Mesendoderm (in vitro differentiated cells): ENCODE results near the gene ELF3.

ENCODE experiments used
- DNase-seq: peaks from one replicate; pipeline ENCODE4 v3.0.0; 2013
- H2AK5ac ChIP-seq: 2 replicates; pipeline ENCODE4 v1.6.1; 2013; ENCODE audit warnings: low read length, inconsistent platforms
- H2BK120ac ChIP-seq: 2 replicates; pipeline ENCODE4 v1.6.1; 2013; ENCODE audit warnings: low read depth, mild to moderate bottlenecking, low read length, moderate library complexity, mixed read lengths
- H2BK15ac ChIP-seq: replicated peaks from 2 replicates; pipeline ENCODE4 v1.6.1; 2013; ENCODE audit warnings: low read depth, mild to moderate bottlenecking, moderate library complexity
- H2BK5ac ChIP-seq: 2 replicates; pipeline ENCODE4 v1.6.1; 2013; ENCODE audit warnings: low read length, inconsistent platforms
- H3K18ac ChIP-seq: 2 replicates; pipeline ENCODE4 v1.6.1; 2013; ENCODE audit warnings: mild to moderate bottlenecking, low read length, mixed read lengths
- H3K23ac ChIP-seq: one replicate; pipeline ENCODE4 v1.6.1; 2013; ENCODE audit warnings: low read length
- H3K27ac ChIP-seq: 2 replicates; pipeline ENCODE4 v1.5.1; 2013; ENCODE audit warnings: low read depth, mild to moderate bottlenecking, inconsistent platforms, low read length, moderate library complexity
- H3K27me3 ChIP-seq: 2 replicates; pipeline ENCODE4 v1.6.1; 2013; ENCODE audit warnings: low read length, control low read depth, mild to moderate bottlenecking, inconsistent platforms; ENCODE audit not compliant: insufficient read depth, poor library complexity
- H3K36me3 ChIP-seq: 2 replicates; pipeline ENCODE4 v1.6.1; 2013; ENCODE audit warnings: low read length, inconsistent platforms; ENCODE audit not compliant: control insufficient read depth, insufficient read depth
- H3K4ac ChIP-seq: one replicate; pipeline ENCODE4 v1.6.1; 2013; ENCODE audit warnings: low read depth, mild to moderate bottlenecking, low read length, moderate library complexity
- H3K4me1 ChIP-seq: 2 replicates; pipeline ENCODE4 v1.6.1; 2013; ENCODE audit warnings: low read depth, low read length, inconsistent platforms; ENCODE audit not compliant: control insufficient read depth
- H3K4me2 ChIP-seq: 2 replicates; pipeline ENCODE4 v1.6.1; 2013; ENCODE audit warnings: low read length
- H3K4me3 ChIP-seq: 2 replicates; pipeline ENCODE4 v1.5.1; 2013; ENCODE audit warnings: mild to moderate bottlenecking, low read length
- H3K56ac ChIP-seq: one replicate; pipeline ENCODE4 v1.6.1; 2013; ENCODE audit warnings: low read length
- H3K79me1 ChIP-seq: 2 replicates; pipeline ENCODE4 v1.6.1; 2013; ENCODE audit warnings: low read length, inconsistent platforms
- H3K79me2 ChIP-seq: 2 replicates; pipeline ENCODE4 v1.6.1; 2013; ENCODE audit warnings: mild to moderate bottlenecking, low read length; ENCODE audit not compliant: control insufficient read depth, insufficient read depth
- H3K9ac ChIP-seq: 2 replicates; pipeline ENCODE4 v1.6.1; 2013; ENCODE audit warnings: low read length, inconsistent platforms
- H4K5ac ChIP-seq: one replicate; pipeline ENCODE4 v1.6.1; 2013; ENCODE audit warnings: low read length
- H4K8ac ChIP-seq: one replicate; pipeline ENCODE4 v1.6.1; 2013; ENCODE audit warnings: low read depth, mild to moderate bottlenecking, control low read depth, low read length, moderate library complexity
- WGBS: extraction: QIAGEN DNeasy Blood & Tissue Kit; methylation state at CpG from one replicate; pipeline ENCODE4 v1.1.7; 2013; ENCODE audit warnings: low lambda C conversion rate, missing lambda C conversion rate; ENCODE audit not compliant: insufficient coverage; ENCODE audit errors: extremely low coverage; 5-methylcytosine and 5-hydroxymethylcytosine counted together

Gene ELF3

DNA sequence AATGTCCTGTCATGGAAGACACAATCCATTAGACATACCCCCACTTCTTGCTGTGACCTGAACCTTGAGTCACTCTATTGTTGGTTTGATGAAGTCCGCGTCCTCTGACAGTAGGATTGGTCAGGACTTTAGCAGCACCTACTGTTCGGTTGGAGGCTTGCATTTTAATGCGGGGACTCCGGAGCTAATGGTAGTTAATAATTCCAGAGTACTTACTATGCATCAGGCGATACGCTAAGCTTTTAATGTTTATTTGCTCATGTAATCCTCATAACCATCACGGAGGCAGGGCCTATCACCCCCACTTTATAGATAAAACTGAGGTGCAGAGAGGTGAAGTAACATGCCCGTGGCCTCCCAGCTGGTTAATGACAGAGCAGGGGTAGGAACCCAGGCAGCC, 7.9 kb upstream of the ELF3 start:
- WGBS: no CpG with 5 or more reads among the region's 9 CpGs
- Histone ChIP-seq H3K36me3 (peaks cover 10% of the 10 kb centered on the region), H2BK5ac (no peak overlapping the region)

DNA sequence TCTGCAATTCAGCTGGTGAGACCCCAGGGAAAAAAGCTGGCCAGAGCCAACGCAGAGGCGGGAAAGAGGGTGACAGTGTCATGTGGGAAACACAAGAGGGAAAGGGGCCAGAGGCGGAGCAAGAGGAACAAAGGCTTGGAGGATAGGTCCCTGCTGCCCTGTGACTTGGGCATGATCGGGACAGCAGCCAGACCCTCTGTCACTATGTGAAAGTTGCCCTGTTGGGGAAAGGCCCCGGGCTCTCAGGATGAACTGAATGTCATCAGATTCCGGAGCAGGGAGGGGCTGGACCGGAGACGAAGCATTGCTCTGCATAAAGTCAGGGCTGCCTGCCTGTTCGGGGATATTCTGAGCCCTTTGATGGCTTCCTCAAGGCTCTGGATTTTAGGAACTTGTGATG, 5.7 kb upstream of the ELF3 start:
- Histone ChIP-seq H2AK5ac (no peak overlapping the region), H3K4me3 (no peak overlapping the region), H3K18ac (no peak overlapping the region), H2BK5ac (no peak overlapping the region), H3K23ac (no peak overlapping the region), H3K9ac (no peak overlapping the region), H3K27ac (no peak overlapping the region), H4K5ac (no peak overlapping the region), H3K4me2 (no peak overlapping the region), H3K36me3 (peaks cover 10% of the 10 kb centered on the region), H2BK120ac (no peak overlapping the region), H4K8ac (no peak overlapping the region), H2BK15ac (no peak overlapping the region), H3K4ac (no peak overlapping the region), H3K27me3 (no peaks in the 10 kb centered on the region), H3K79me1 (no peaks in the 10 kb centered on the region), H3K56ac (no peak overlapping the region), H3K4me1 (peaks cover 13% of the 10 kb centered on the region), H3K79me2 (no peaks in the 10 kb centered on the region)
- no CpG with 5 or more reads among the region's 9 CpGs for WGBS
- peak; percentile 24 for DNase-seq

More for the DNA sequence above, 7.9 kb upstream of the ELF3 start:
- Histone ChIP-seq H4K8ac (no peak overlapping the region), H3K23ac (no peak overlapping the region), H3K27ac (no peak overlapping the region), H2AK5ac (no peak overlapping the region), H3K9ac (no peak overlapping the region), H4K5ac (no peak overlapping the region), H2BK15ac (no peak overlapping the region), H3K4me2 (no peak overlapping the region), H3K27me3 (no peaks in the 10 kb centered on the region), H3K4me1 (peaks cover 4% of the 10 kb centered on the region), H3K18ac (no peak overlapping the region), H3K79me1 (no peaks in the 10 kb centered on the region), H3K4me3 (no peak overlapping the region), H3K56ac (no peak overlapping the region), H2BK120ac (no peak overlapping the region), H3K79me2 (no peaks in the 10 kb centered on the region), H3K4ac (no peak overlapping the region)
- DNase-seq: no peak

GRCh38 chr1:202005958-202006357, 4.4 kb upstream of the ELF3 start:
- Histone ChIP-seq H3K79me2 (no peaks in the 10 kb centered on the region), H3K4ac (no peak overlapping the region), H2AK5ac (no peak overlapping the region), H2BK120ac (no peak overlapping the region), H4K8ac (no peak overlapping the region), H3K9ac (no peak overlapping the region), H2BK15ac (no peak overlapping the region), H3K27ac (no peak overlapping the region), H3K23ac (no peak overlapping the region), H3K4me1 (peaks cover 19% of the 10 kb centered on the region), H4K5ac (no peak overlapping the region), H3K36me3 (peaks cover 10% of the 10 kb centered on the region), H3K4me2 (no peak overlapping the region), H3K27me3 (no peaks in the 10 kb centered on the region), H2BK5ac (no peak overlapping the region), H3K18ac (no peak overlapping the region), H3K4me3 (no peak overlapping the region), H3K56ac (no peak overlapping the region), H3K79me1 (no peaks in the 10 kb centered on the region)
- peak; percentile 66 for DNase-seq
- no CpG with 5 or more reads among the region's 2 CpGs for WGBS

DNA sequence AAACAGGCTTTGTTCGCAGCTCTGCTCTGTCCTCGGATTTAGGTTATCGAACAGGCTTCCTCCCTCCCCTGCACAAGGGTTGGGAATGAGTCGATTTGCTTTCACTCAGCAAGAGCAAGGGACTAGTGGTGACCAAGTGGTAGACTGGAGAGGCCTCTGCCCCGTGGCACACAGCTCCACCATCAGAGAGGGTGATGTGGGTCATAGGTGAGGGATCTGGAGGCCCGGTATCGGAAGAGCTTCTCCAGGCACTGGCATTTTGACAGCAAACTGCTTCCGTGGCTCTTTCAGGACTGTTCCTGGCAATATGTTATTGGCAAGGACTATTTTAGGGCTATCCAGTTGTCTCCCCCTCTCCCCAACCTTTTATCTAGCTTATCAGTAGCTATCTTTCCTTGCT, 3.1 kb upstream of the ELF3 start:
- no peaks in the 10 kb centered on the region for H3K27me3 ChIP-seq
- peak overlapping the region; percentile 41 for H2AK5ac ChIP-seq
- H3K4me2 ChIP-seq: no peak overlapping the region
- no peak overlapping the region for H2BK15ac ChIP-seq
- peak overlapping the region; percentile 40 for H2BK5ac ChIP-seq
- DNase-seq: peak; percentile 33
- no peaks in the 10 kb centered on the region for H3K79me2 ChIP-seq
- no peak overlapping the region for H3K23ac ChIP-seq
- WGBS: no CpG with 5 or more reads among the region's 8 CpGs
- H3K27ac ChIP-seq: peak overlapping the region; percentile 25
- no peak overlapping the region for H3K4ac ChIP-seq
- peak overlapping the region; percentile 71 for H3K56ac ChIP-seq
- peak overlapping the region; percentile 18 for H3K9ac ChIP-seq
- H4K8ac ChIP-seq: no peak overlapping the region
- no peak overlapping the region for H4K5ac ChIP-seq
- H2BK120ac ChIP-seq: no peak overlapping the region
- H3K4me3 ChIP-seq: no peak overlapping the region
- peaks cover 9% of the 10 kb centered on the region for H3K36me3 ChIP-seq
- H3K79me1 ChIP-seq: peaks cover 2% of the 10 kb centered on the region
- H3K18ac ChIP-seq: peak overlapping the region; percentile 19
- H3K4me1 ChIP-seq: peaks cover 23% of the 10 kb centered on the region

GRCh38 chr1:202007805-202008489, 2.4 kb upstream of the ELF3 start:
- WGBS: no CpG with 5 or more reads among the region's 11 CpGs
- Histone ChIP-seq H3K36me3 (peaks cover 9% of the 10 kb centered on the region), H2BK15ac (no peak overlapping the region), H3K4me1 (peaks cover 23% of the 10 kb centered on the region), H4K8ac (no peak overlapping the region), H3K27ac (peak overlapping the region; percentile 62), H4K5ac (no peak overlapping the region), H3K18ac (peak overlapping the region; percentile 36), H3K4me2 (peak overlapping the region; percentile 23), H2AK5ac (peak overlapping the region; percentile 8), H3K4ac (no peak overlapping the region), H3K56ac (peak overlapping the region; percentile 71), H2BK5ac (peak overlapping the region; percentile 40), H3K9ac (peak overlapping the region; percentile 18), H3K23ac (no peak overlapping the region), H3K27me3 (no peaks in the 10 kb centered on the region), H3K79me1 (peaks cover 2% of the 10 kb centered on the region), H3K79me2 (no peaks in the 10 kb centered on the region), H3K4me3 (no peak overlapping the region), H2BK120ac (no peak overlapping the region)
- DNase-seq: peak; percentile 96
